Nephron (organoid): ENCODE measurements around the gene NUDT7.

ENCODE experiments used
- H3K27ac Mint-ChIP-seq, 3 experiments: 2 replicates each; pipeline ENCODE4 v1.8.0; 2020; ENCODE audit warnings: mixed read lengths in 3 of 3, mild to moderate bottlenecking in 2 of 3, moderate library complexity in 1 of 3
- H3K27me3 Mint-ChIP-seq: 2 replicates; pipeline ENCODE4 v1.8.0; 2021; ENCODE audit warnings: low read depth, mild to moderate bottlenecking, moderate library complexity, mixed read lengths
- H3K36me3 Mint-ChIP-seq: 2 replicates; pipeline ENCODE4 v1.8.0; 2020; ENCODE audit warnings: low read depth, mixed read lengths
- H3K4me1 Mint-ChIP-seq: 2 replicates; pipeline ENCODE4 v1.8.0; 2020; ENCODE audit warnings: mixed read lengths
- H3K4me3 Mint-ChIP-seq, 3 experiments: 2 replicates each; pipeline ENCODE4 v1.8.0; 2020; ENCODE audit warnings: mild to moderate bottlenecking in 3 of 3, mixed read lengths in 3 of 3, moderate library complexity in 2 of 3
- H3K9me3 Mint-ChIP-seq: 2 replicates; pipeline ENCODE4 v1.8.0; 2020; ENCODE audit warnings: mixed read lengths
- TF ChIP-seq, protein P1 (sequence below), 3 experiments: fragments of 200-600 bp; sonication (generic); IDR thresholded peaks; one replicate each; pipeline ENCODE4 v1.5.0; 2021; ENCODE audit warnings: antibody characterized with exemption in 3 of 3; ENCODE audit not compliant: unreplicated experiment in 3 of 3

NUDT7 gene

DNA sequence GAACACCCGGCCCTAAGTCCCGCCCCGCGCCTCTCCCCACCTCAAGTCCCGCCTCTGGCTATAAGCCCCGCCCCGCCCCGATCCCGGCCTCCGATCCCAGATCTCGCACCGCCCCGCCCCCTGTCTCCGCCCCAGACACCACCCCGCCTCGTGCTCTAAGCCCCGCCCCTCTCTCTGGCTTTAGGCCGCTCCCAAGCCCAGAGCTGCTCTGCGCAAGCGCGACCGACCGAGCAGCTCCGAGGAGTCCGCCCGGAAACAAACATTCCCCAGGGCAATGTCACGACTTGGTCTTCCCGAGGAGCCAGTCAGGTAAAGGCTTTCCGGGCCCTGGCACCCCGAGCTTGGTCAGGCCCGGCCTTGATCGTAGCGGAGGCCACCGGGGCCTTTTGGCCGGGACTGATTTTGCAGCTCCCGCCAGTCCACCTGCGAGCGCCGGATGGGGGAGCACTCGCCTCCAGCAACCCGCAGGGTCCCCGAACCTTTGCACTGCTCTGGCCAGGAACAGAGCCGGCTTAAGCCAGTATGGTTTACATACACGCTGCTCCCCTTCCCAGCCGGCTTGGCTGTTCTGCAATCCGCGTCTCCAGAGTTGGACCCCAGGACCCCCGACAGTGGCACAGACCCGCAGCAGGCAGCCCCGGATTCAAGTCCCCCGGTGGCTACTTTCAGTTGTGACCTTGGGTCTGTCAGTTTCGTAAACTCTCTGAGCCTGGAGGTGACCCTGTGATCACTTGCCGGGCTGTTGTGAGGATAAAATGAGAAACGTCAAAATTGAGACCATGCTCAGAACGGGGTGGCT lies at the start of gene NUDT7:
TSS of gene NUDT7 (plus strand) at position 206 of the 799 bp plus-strand sequence. CDS start at position 275, 69 bp downstream.
- Mint-ChIP-seq H3K27me3 (no peaks in the 10 kb centered on the region), H3K36me3 (no peaks in the 10 kb centered on the region), H3K4me1 (peaks cover 9% of the 10 kb centered on the region), H3K27ac (peak within 1 kb of the TSS; percentile 3 to 80 (median 52)), H3K4me3 (peak within 1 kb of the TSS; percentile 80 to 89 (median 85)), H3K9me3 (no peaks in the 10 kb centered on the region)
- TF ChIP-seq, protein P1, sequence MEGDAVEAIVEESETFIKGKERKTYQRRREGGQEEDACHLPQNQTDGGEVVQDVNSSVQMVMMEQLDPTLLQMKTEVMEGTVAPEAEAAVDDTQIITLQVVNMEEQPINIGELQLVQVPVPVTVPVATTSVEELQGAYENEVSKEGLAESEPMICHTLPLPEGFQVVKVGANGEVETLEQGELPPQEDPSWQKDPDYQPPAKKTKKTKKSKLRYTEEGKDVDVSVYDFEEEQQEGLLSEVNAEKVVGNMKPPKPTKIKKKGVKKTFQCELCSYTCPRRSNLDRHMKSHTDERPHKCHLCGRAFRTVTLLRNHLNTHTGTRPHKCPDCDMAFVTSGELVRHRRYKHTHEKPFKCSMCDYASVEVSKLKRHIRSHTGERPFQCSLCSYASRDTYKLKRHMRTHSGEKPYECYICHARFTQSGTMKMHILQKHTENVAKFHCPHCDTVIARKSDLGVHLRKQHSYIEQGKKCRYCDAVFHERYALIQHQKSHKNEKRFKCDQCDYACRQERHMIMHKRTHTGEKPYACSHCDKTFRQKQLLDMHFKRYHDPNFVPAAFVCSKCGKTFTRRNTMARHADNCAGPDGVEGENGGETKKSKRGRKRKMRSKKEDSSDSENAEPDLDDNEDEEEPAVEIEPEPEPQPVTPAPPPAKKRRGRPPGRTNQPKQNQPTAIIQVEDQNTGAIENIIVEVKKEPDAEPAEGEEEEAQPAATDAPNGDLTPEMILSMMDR (IDR thresholded peaks at IDR 0.05; ENCODE audit: unreplicated experiment in 3 of 3) = peak in 2 of 3 experiments; percentile 15 to 24

DNA sequence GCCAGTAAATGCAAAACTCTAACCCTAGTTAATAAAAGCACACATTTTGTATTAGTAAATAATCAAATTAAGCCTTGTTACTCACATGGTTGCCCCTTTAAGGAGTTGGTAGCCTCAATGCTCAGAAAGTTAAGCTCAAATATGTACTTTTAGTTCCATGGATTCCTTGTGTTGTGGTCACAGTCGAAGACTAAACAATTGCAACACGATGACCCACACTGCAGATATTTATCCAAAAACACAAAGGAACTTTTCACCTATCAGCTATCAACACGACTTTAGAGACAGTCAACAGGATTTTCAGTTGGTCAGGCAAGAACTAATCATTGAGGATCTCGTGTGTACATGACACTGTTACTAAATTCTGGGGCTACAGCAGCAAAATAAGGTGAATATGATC lies 47.4 kb upstream of the NUDT7 start:
- H3K36me3 Mint-ChIP-seq = no peaks in the 10 kb centered on the region
- H3K27ac Mint-ChIP-seq = no peak overlapping the region
- H3K9me3 Mint-ChIP-seq = no peaks in the 10 kb centered on the region
- TF ChIP-seq, protein P1 (IDR thresholded peaks at IDR 0.05; ENCODE audit: unreplicated experiment in 3 of 3) = no peak
- H3K4me1 Mint-ChIP-seq = no peaks in the 10 kb centered on the region
- H3K4me3 Mint-ChIP-seq = no peak overlapping the region
- H3K27me3 Mint-ChIP-seq = peaks cover 36% of the 10 kb centered on the region

DNA sequence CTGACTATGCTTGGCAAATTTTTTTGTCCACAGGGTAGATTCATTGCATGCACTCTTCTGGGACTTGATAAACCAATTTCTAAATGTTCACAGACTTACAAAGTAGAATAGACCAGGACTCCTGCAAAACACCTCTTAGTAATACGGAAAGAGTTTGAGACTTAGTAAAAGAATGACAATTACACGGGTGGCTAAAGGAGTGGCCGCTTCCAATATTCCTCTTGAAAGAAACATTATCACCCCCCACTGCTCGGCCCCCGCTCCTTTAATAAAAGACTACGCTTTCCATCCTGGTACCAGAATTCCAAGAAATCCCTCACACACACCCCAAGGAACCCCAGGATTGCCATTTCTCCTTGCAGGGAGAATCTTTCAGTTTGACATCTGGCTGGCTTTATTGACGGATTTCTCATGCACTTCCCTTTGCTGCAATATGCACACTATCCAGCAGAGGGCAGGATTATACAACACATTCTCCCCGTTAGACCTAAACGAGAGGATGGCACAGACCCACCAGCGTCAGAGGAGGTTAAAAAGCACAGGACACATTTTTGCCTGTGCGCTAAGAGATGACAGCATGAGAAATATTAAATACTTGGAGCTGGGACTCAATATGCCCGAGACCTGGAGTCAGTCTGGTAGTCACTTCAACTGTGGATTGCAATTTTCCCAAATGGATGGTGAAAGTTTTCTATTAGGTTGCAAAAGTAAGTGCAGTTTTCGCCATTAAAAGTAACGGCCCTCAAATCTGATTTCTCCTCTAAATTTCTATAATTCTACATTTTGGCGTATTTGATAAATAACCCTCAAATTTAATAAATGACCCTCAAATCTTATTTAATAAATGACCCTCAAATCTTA lies 46.6 kb upstream of the NUDT7 start:
- no peak overlapping the region for H3K4me3 Mint-ChIP-seq
- H3K27me3 Mint-ChIP-seq = peaks cover 36% of the 10 kb centered on the region
- TF ChIP-seq, protein P1 (IDR thresholded peaks at IDR 0.05; ENCODE audit: unreplicated experiment in 3 of 3) = peak; percentile 79 to 89 (median 86)
- no peaks in the 10 kb centered on the region for H3K36me3 Mint-ChIP-seq
- H3K4me1 Mint-ChIP-seq = no peaks in the 10 kb centered on the region
- H3K9me3 Mint-ChIP-seq = no peaks in the 10 kb centered on the region
- H3K27ac Mint-ChIP-seq = no peak overlapping the region

DNA sequence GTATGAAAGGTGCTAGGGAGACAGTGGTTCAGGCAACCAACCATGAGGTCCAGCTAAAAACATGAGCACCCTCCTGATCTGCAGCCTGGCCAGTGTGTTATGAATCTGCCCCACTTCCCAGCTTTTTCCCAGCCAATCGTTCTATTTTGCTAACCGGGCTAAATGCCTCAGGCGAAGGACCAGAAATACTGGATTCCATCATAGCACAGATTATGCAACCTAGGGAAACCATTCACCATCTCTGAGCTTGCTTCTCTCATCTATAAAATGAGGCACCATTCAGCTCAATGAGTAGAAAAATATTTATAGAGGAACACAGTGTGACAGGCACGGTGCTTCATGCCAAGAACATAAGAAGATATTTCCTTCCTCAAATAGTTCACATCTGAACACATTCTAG lies 45.2 kb upstream of the NUDT7 start:
- H3K4me1 Mint-ChIP-seq = no peaks in the 10 kb centered on the region
- no peak overlapping the region for H3K27ac Mint-ChIP-seq
- no peak overlapping the region for H3K4me3 Mint-ChIP-seq
- TF ChIP-seq, protein P1 (IDR thresholded peaks at IDR 0.05; ENCODE audit: unreplicated experiment in 3 of 3) = no peak
- peaks cover 45% of the 10 kb centered on the region for H3K27me3 Mint-ChIP-seq
- no peaks in the 10 kb centered on the region for H3K9me3 Mint-ChIP-seq
- no peaks in the 10 kb centered on the region for H3K36me3 Mint-ChIP-seq

DNA sequence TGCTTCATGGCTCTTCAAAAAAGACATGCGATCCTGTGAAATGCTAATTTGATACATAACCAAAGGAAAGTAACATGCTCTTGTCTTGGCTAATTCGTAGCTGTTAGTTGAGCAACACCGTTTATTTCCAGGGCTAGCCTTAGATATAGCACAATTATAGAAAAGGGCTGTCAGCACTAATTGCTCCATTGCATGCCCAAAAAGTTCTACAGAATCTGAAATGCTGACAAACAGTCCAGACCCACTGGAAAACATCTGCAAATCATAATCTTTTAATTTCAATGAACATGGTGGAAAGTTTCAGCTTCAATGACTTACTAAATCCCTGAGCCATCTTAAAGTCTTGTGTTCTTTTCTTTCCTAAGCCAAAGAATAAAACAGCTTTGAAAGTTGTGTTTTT lies 42.9 kb upstream of the NUDT7 start:
- Mint-ChIP-seq H3K27me3 (peaks cover 42% of the 10 kb centered on the region), H3K9me3 (no peaks in the 10 kb centered on the region), H3K27ac (no peak overlapping the region), H3K4me1 (no peaks in the 10 kb centered on the region), H3K36me3 (no peaks in the 10 kb centered on the region), H3K4me3 (no peak overlapping the region)
- TF ChIP-seq, protein P1 (IDR thresholded peaks at IDR 0.05; ENCODE audit: unreplicated experiment in 3 of 3) = no peak
